AG04449 (cell line): Measurements from ENCODE around the gene SLC38A8.

ENCODE experiments used
- CTCF ChIA-PET: fragments of 350-600 bp; formaldehyde crosslinking; extraction: SDS; loops from one replicate; lab custom pipeline; 2021; ENCODE audit warnings: antibody characterized with exemption; lab: Yijun Ruan, JAX
- POLR2A ChIA-PET: fragments of 400-600, 350-600 bp; formaldehyde crosslinking; extraction: SDS; loops from one replicate; lab custom pipeline; 2020; ENCODE audit warnings: antibody characterized with exemption, inconsistent platforms; lab: Yijun Ruan, JAX
- DNase-seq: peaks from one replicate; pipeline ENCODE4 v3.0.0-alpha.2; 2010; ENCODE audit warnings: low read depth, low spot score
- H3K4me3 ChIP-seq: 2 replicates; pipeline ENCODE4 v1.5.1; 2011; ENCODE audit warnings: low read depth, mild to moderate bottlenecking, control low read depth, low read length
- CTCF ChIP-seq: IDR thresholded peaks from one replicate; pipeline ENCODE4 v1.5.1; 2011; ENCODE audit warnings: mild to moderate bottlenecking, moderate library complexity, low read length, control low read depth, inconsistent platforms; ENCODE audit not compliant: insufficient read depth; ENCODE audit errors: missing control alignments

SLC38A8 gene

GRCh38 chr16:83966153-83966696 is 76.4 kb downstream of the SLC38A8 start:
- POLR2A ChIA-PET = no interaction called here
- no peak for DNase-seq
- H3K4me3 ChIP-seq = no peak overlapping the region
- CTCF ChIA-PET = interaction anchor here (1.2 to 16.0 kb wide), 5 partner anchors 9 to 96 kb away, joined by 3 to 662 read pairs (median 6); partner anchors contain the start of gene OSGIN1
- TF ChIP-seq CTCF = no peak

- TF ChIP-seq CTCF = no peak
- ChIA-PET CTCF (interaction anchor here (1.7 to 16.0 kb wide), 3 partner anchors 9 to 97 kb away, joined by 4 to 662 read pairs (median 10); no protein-coding TSS in a partner anchor), POLR2A (no interaction called here)
- H3K4me3 ChIP-seq = no peak overlapping the region
- no peak for DNase-seq
These were observed 77.0 kb downstream of the SLC38A8 start for GRCh38 chr16:83965444-83966152.

- POLR2A ChIA-PET = no interaction called here
- CTCF ChIA-PET = interaction anchor here (1.4 to 16.0 kb wide), 4 partner anchors 8 to 97 kb away, joined by 4 to 662 read pairs (median 9); no protein-coding TSS in a partner anchor
These were observed 77.7 kb downstream of the SLC38A8 start for GRCh38 chr16:83964684-83965443.

GRCh38 chr16:83963277-83964119 is 79.1 kb downstream of the SLC38A8 start:
- no peak overlapping the region for H3K4me3 ChIP-seq
- no peak for TF ChIP-seq CTCF
- ChIA-PET CTCF (interaction anchor here (1.4 to 16.0 kb wide), 3 partner anchors 10 to 99 kb away, joined by 4 to 662 read pairs (median 8); no protein-coding TSS in a partner anchor), POLR2A (no interaction called here)
- DNase-seq = no peak

More at GRCh38 chr16:83964684-83965443, 77.7 kb downstream of the SLC38A8 start:
- no peak overlapping the region for H3K4me3 ChIP-seq
- no peak for DNase-seq
- no peak for TF ChIP-seq CTCF

- POLR2A ChIA-PET = no interaction called here
- TF ChIP-seq CTCF = no peak
- DNase-seq = no peak
- CTCF ChIA-PET = interaction anchor here (16.0 kb wide), 1 partner anchor 101 kb away, joined by 662 read pairs; no protein-coding TSS in a partner anchor
- no peak overlapping the region for H3K4me3 ChIP-seq
These were observed 81.0 kb downstream of the SLC38A8 start for GRCh38 chr16:83961591-83961990.
